D721Med (cell line): ENCODE data around the gene ENOX1.

Experiments used
- DNase-seq: peaks from one replicate; pipeline ENCODE4 v3.0.0; 2011; ENCODE audit warnings: low spot score; ENCODE audit not compliant: insufficient read length
- FAIRE-seq: peaks from 2 replicates; lab custom pipeline; 2011; peaks lifted over from hg19 to GRCh38; lab: Jason Lieb, UNC
- TF ChIP-seq, protein P1 (sequence below): IDR thresholded peaks from 2 replicates; pipeline ENCODE4 v1.5.1; 2012; ENCODE audit warnings: mild to moderate bottlenecking, control low read depth; ENCODE audit not compliant: insufficient read depth; ENCODE audit errors: missing control alignments

The ENOX1 gene

GRCh38 chr13:43464578-43465264 is 322.1 kb downstream of the ENOX1 start:
- TF ChIP-seq, protein P1, sequence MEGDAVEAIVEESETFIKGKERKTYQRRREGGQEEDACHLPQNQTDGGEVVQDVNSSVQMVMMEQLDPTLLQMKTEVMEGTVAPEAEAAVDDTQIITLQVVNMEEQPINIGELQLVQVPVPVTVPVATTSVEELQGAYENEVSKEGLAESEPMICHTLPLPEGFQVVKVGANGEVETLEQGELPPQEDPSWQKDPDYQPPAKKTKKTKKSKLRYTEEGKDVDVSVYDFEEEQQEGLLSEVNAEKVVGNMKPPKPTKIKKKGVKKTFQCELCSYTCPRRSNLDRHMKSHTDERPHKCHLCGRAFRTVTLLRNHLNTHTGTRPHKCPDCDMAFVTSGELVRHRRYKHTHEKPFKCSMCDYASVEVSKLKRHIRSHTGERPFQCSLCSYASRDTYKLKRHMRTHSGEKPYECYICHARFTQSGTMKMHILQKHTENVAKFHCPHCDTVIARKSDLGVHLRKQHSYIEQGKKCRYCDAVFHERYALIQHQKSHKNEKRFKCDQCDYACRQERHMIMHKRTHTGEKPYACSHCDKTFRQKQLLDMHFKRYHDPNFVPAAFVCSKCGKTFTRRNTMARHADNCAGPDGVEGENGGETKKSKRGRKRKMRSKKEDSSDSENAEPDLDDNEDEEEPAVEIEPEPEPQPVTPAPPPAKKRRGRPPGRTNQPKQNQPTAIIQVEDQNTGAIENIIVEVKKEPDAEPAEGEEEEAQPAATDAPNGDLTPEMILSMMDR: no peak
- FAIRE-seq (no peak), DNase-seq (no peak)

GRCh38 chr13:43448605-43449336 is 338.0 kb downstream of the ENOX1 start:
- DNase-seq (no peak), FAIRE-seq (no peak)
- TF ChIP-seq, protein P1: no peak

- FAIRE-seq (no peak), DNase-seq (no peak)
- TF ChIP-seq, protein P1: no peak
Observed at GRCh38 chr13:43446126-43446525, 340.6 kb downstream of the ENOX1 start.

DNA sequence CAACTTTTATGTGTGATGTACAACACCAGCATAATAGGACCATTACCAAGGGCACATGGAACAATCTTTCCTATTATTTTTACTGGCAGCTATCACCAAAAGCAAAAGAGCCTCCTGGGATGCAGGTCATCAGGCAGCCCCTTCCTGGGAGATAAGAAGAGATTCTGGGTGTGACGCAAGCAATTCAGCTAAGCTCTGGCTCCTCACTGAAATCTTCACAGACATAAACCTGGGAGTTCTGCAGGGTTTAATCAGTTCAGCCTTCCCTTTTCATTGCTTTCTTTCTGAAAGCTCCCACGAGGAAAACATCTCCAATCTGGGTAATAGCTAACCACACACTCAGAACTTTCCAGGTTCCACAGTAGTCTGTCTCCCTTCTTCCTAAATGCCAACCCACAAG is 341.1 kb downstream of the ENOX1 start:
- TF ChIP-seq, protein P1: no peak
- DNase-seq: no peak
- no peak for FAIRE-seq

- TF ChIP-seq, protein P1: no peak
- DNase-seq: no peak
- FAIRE-seq: no peak
Observed at GRCh38 chr13:43444081-43444480, 342.7 kb downstream of the ENOX1 start.

- no peak for DNase-seq
- TF ChIP-seq, protein P1: no peak
- FAIRE-seq: no peak
Observed at GRCh38 chr13:43441899-43442499, 344.8 kb downstream of the ENOX1 start.
